Cardiac fibroblast (primary cell): ENCODE results near the gene PAQR7.

Experiments
- DNase-seq, 2 donors: peaks; one replicate each; pipeline versions ENCODE4 v3.0.0 to v3.0.0-alpha.2; 2010; ENCODE audit warnings: low read depth in 2 of 2
- H3K4me3 ChIP-seq, 2 donors: replicated peaks in 1 of 2; 1 replicate in 1 of 2; 2 replicates in 1 of 2; pipeline ENCODE4 v1.5.1; 2011; ENCODE audit warnings: low read depth in 2 of 2, low read length in 2 of 2, mild to moderate bottlenecking in 2 of 2, moderate library complexity in 1 of 2
- TF ChIP-seq, protein P1 (sequence below): IDR thresholded peaks from one replicate; pipeline ENCODE4 v1.5.1; 2011; ENCODE audit warnings: low read depth, mild to moderate bottlenecking, low read length, inconsistent platforms

Gene PAQR7

GRCh38 chr1:25813734-25814471 is 61.6 kb downstream of the PAQR7 start:
- TF ChIP-seq, protein P1, sequence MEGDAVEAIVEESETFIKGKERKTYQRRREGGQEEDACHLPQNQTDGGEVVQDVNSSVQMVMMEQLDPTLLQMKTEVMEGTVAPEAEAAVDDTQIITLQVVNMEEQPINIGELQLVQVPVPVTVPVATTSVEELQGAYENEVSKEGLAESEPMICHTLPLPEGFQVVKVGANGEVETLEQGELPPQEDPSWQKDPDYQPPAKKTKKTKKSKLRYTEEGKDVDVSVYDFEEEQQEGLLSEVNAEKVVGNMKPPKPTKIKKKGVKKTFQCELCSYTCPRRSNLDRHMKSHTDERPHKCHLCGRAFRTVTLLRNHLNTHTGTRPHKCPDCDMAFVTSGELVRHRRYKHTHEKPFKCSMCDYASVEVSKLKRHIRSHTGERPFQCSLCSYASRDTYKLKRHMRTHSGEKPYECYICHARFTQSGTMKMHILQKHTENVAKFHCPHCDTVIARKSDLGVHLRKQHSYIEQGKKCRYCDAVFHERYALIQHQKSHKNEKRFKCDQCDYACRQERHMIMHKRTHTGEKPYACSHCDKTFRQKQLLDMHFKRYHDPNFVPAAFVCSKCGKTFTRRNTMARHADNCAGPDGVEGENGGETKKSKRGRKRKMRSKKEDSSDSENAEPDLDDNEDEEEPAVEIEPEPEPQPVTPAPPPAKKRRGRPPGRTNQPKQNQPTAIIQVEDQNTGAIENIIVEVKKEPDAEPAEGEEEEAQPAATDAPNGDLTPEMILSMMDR: no peak
- H3K4me3 ChIP-seq: no peak overlapping the region
- no peak for DNase-seq

DNA sequence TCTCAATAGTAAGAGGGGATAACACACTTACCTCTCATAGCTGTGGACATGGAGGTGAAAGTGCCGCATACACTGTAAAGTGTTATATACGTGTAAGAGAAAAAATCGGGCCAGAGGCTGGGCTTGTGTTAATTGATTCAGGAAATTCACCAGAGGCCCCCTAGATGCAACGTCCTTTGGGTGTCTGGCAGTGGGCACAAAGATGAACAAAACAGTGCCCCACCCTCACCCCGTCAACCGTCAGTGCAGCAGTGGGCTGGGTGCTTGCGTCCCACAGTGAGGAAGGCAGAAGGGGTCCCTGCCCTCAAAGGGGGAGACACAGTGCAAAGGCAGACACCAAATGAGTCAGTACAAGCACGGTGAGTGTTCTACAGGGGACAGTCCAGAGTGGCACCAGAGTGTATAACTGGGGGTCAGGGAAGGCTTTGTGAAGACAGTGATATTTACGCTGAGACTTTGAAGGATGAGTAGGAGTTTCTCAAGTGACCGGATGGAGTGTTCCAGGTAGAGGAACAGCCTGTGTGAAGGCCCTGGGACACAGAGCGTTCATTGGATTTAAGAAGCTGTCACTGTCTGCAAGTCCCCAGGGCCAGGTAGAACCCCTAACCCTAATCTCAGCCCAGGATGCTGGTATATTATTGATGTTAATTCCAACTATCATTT is 62.3 kb downstream of the PAQR7 start:
- no peak for DNase-seq
- H3K4me3 ChIP-seq: no peak overlapping the region

More for the DNA sequence above, 62.3 kb downstream of the PAQR7 start:
- TF ChIP-seq, protein P1: no peak
